Stomach (tissue), 4 donors: ENCODE data around the gene COL4A1.

Experiments
- EP300 ChIP-seq: sonication (generic); formaldehyde crosslinking; IDR thresholded peaks from one replicate; pipeline ENCODE4 v1.6.1; 2017; ENCODE audit warnings: antibody characterized with exemption
- POLR2A ChIP-seq, 4 donors: fragments of 450-650 bp; IDR thresholded peaks; one replicate each; pipeline ENCODE4 v1.6.1; 2016; ENCODE audit warnings: antibody characterized with exemption in 4 of 4, control low read depth in 2 of 4, mild to moderate bottlenecking in 1 of 4, moderate library complexity in 1 of 4
- POLR2AphosphoS5 ChIP-seq, 3 donors: sonication (generic); formaldehyde crosslinking; IDR thresholded peaks; one replicate each; pipeline ENCODE4 v1.6.1; 2016; ENCODE audit warnings: antibody characterized with exemption in 3 of 3
- TF ChIP-seq, protein P1 (sequence below), 7 experiments: fragments of 450-650 bp in 4 of 7; fragments of 200-600 bp in 3 of 7; sonication (generic) in 3 of 7; IDR thresholded peaks; one replicate each; pipeline ENCODE4 v1.5.1; 2016 to 2019; ENCODE audit warnings: antibody characterized with exemption in 7 of 7, control low read depth in 2 of 7, mild to moderate bottlenecking in 1 of 7

GRCh38 chr13:110352735-110353134 is 45.8 kb upstream of the COL4A1 start:
- TF ChIP-seq POLR2A (IDR thresholded peaks at IDR 0.05) (no peak), EP300 (no peak), POLR2AphosphoS5 (IDR thresholded peaks at IDR 0.05) (no peak)
- TF ChIP-seq, protein P1, sequence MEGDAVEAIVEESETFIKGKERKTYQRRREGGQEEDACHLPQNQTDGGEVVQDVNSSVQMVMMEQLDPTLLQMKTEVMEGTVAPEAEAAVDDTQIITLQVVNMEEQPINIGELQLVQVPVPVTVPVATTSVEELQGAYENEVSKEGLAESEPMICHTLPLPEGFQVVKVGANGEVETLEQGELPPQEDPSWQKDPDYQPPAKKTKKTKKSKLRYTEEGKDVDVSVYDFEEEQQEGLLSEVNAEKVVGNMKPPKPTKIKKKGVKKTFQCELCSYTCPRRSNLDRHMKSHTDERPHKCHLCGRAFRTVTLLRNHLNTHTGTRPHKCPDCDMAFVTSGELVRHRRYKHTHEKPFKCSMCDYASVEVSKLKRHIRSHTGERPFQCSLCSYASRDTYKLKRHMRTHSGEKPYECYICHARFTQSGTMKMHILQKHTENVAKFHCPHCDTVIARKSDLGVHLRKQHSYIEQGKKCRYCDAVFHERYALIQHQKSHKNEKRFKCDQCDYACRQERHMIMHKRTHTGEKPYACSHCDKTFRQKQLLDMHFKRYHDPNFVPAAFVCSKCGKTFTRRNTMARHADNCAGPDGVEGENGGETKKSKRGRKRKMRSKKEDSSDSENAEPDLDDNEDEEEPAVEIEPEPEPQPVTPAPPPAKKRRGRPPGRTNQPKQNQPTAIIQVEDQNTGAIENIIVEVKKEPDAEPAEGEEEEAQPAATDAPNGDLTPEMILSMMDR (IDR thresholded peaks at IDR 0.05), result no peak
